ENCODE data around the gene INPP5F.

Gene INPP5F

GRCh38 chr10:119734396-119735332 is 8.8 kb downstream of the INPP5F start:
- no peak for DNase-seq (ENCODE audit: low read depth)

GRCh38 chr10:119735451-119735850 is 9.6 kb downstream of the INPP5F start:
- H3K4me3 ChIP-seq (ENCODE audit: low read depth, low read length): no peak overlapping the region
- TF ChIP-seq CTCF (IDR thresholded peaks at IDR 0.05; ENCODE audit: low read depth, low read length, missing control alignments): no peak
- DNase-seq (ENCODE audit: low read depth): no peak

More at GRCh38 chr10:119734396-119735332, 8.8 kb downstream of the INPP5F start:
- H3K4me3 ChIP-seq (ENCODE audit: low read depth, low read length): no peak overlapping the region
- no peak for TF ChIP-seq CTCF (IDR thresholded peaks at IDR 0.05; ENCODE audit: low read depth, low read length, missing control alignments)

- TF ChIP-seq CTCF (IDR thresholded peaks at IDR 0.05; ENCODE audit: low read depth, low read length, missing control alignments): no peak
- no peak for DNase-seq (ENCODE audit: low read depth)
- H3K4me3 ChIP-seq (ENCODE audit: low read depth, low read length): no peak overlapping the region
Observed at GRCh38 chr10:119736220-119736619, 10.4 kb downstream of the INPP5F start.

GRCh38 chr10:119737039-119737663 is 11.3 kb downstream of the INPP5F start:
- DNase-seq (ENCODE audit: low read depth): no peak
- no peak overlapping the region for H3K4me3 ChIP-seq (ENCODE audit: low read depth, low read length)
- TF ChIP-seq CTCF (IDR thresholded peaks at IDR 0.05; ENCODE audit: low read depth, low read length, missing control alignments): no peak

- no peak for TF ChIP-seq CTCF (IDR thresholded peaks at IDR 0.05; ENCODE audit: low read depth, low read length, missing control alignments)
- H3K4me3 ChIP-seq (ENCODE audit: low read depth, low read length): no peak overlapping the region
- no peak for DNase-seq (ENCODE audit: low read depth)
Observed at GRCh38 chr10:119737823-119738222, 12.0 kb downstream of the INPP5F start.

- no peak for TF ChIP-seq CTCF (IDR thresholded peaks at IDR 0.05; ENCODE audit: low read depth, low read length, missing control alignments)
- no peak for DNase-seq (ENCODE audit: low read depth)
Observed at GRCh38 chr10:119738962-119739361, 13.1 kb downstream of the INPP5F start.

More at GRCh38 chr10:119738962-119739361, 13.1 kb downstream of the INPP5F start:
- H3K4me3 ChIP-seq (ENCODE audit: low read depth, low read length): no peak overlapping the region
